ENCODE measurements around the gene EMC7.
A peak's percentile ranks its signal among the peaks of the same experiment; 100 is the strongest.

GRCh38 chr15:34109797-34110663, 8.4 kb upstream of the EMC7 start:
- TF ChIP-seq EZH2 (IDR thresholded peaks at IDR 0.05; ENCODE audit: low read depth, unreplicated experiment) (no peak), CTCF (conservative IDR thresholded peaks at IDR 0.05; ENCODE audit: low read depth in 2 of 2) (peak; percentile 76 to 94), ZNF331 (CRISPR knock-in tag; IDR thresholded peaks at IDR 0.05; ENCODE audit: low read depth) (no peak), CREB1 (CRISPR knock-in tag; IDR thresholded peaks at IDR 0.05; ENCODE audit: low read depth) (no peak), REST (IDR thresholded peaks at IDR 0.05; ENCODE audit: unreplicated experiment) (no peak)
